Heart left ventricle (tissue), 16 donors: Measurements from ENCODE around the gene TACC3. TPM values are rescaled to one million over a fixed set of nuclear protein-coding genes. Genes with fewer than 3 reads are reported as not detected.

Experiments
- ATAC-seq, 4 donors: fragments of 200-7000 bp; cut with Tn5 transposase; one replicate each; pipeline ENCODE4 v1.9.1; 2020 to 2022; ENCODE audit warnings: moderate library complexity in 4 of 4, mild to moderate bottlenecking in 3 of 4, moderate number of reproducible peaks in 1 of 4
- DNase-seq, 5 donors: peaks; one replicate each; pipeline ENCODE4 v3.0.0-alpha.2; 2020
- H3K27ac ChIP-seq, 12 donors: fragments of 200-600 bp; sonication (generic) in 4 of 12; one replicate each; pipeline versions ENCODE4 v1.5.0 to v1.8.0; 2016 to 2022; ENCODE audit warnings: mild to moderate bottlenecking in 2 of 12
- H3K27me3 ChIP-seq, 9 donors: fragments of 200-600 bp; sonication (generic) in 2 of 9; one replicate each; pipeline versions ENCODE4 v1.5.1 to v1.8.0; 2016 to 2022; ENCODE audit warnings: mild to moderate bottlenecking in 3 of 9
- H3K36me3 ChIP-seq, 9 donors: fragments of 200-600 bp; sonication (generic) in 2 of 9; one replicate each; pipeline versions ENCODE4 v1.5.0 to v1.8.0; 2018 to 2022; ENCODE audit warnings: mild to moderate bottlenecking in 2 of 9
- H3K4me1 ChIP-seq, 12 donors: fragments of 200-600 bp; sonication (generic) in 4 of 12; one replicate each; pipeline versions ENCODE4 v1.5.0 to v1.8.0; 2016 to 2022; ENCODE audit warnings: mild to moderate bottlenecking in 3 of 12
- H3K4me3 ChIP-seq, 12 donors: fragments of 200-600 bp; sonication (generic) in 4 of 12; one replicate each; pipeline versions ENCODE4 v1.5.0 to v1.8.0; 2017 to 2022; ENCODE audit warnings: mild to moderate bottlenecking in 9 of 12, moderate library complexity in 4 of 12
- H3K9me3 ChIP-seq, 12 donors: fragments of 200-600 bp; sonication (generic) in 4 of 12; one replicate each; pipeline versions ENCODE4 v1.5.0 to v1.8.0; 2016 to 2022; ENCODE audit warnings: mild to moderate bottlenecking in 1 of 12
- CTCF ChIP-seq, 12 donors: fragments of 200-600 bp; sonication (generic) in 4 of 12; IDR thresholded peaks; one replicate each; pipeline versions ENCODE4 v1.5.0 to v1.8.0; 2018 to 2022; ENCODE audit warnings: antibody characterized with exemption in 12 of 12, mild to moderate bottlenecking in 5 of 12
- POLR2A ChIP-seq, 2 donors: fragments of 450-650 bp; IDR thresholded peaks; one replicate each; pipeline ENCODE4 v1.6.1; 2017; ENCODE audit warnings: antibody characterized with exemption in 2 of 2, mild to moderate bottlenecking in 2 of 2, moderate library complexity in 2 of 2
- WGBS, 4 donors: extraction: QIAGEN DNeasy Blood & Tissue Kit in 2 of 4; methylation state at CpG; one replicate each; pipeline versions ENCODE4 v1.1.5 to v1.1.7; 2013 to 2018; 5-methylcytosine and 5-hydroxymethylcytosine counted together
- intact Hi-C, 10 donors: fragments of 100-400 bp; cut with DNase I; formaldehyde crosslinking; loops; one replicate each; pipeline versions ENCODE4 v1.11.1 to v1.14.2; 2022
- polyA plus RNA-seq, 2 donors: library from polyadenylated mRNA; stranded (reverse); fragments of 200-250 nt; gene quantifications; one replicate each; pipeline ENCODE4 v1.2.3, GENCODE V29; 2013
- total RNA-seq, 9 donors: library from RNA; depleted of rRNA in 2 of 9; stranded (reverse); fragments of >200 nt in 2 of 9; fragmentation: NEBNext Ultra II Directional in 3 of 9; extraction: Animal tissue kit (Norgen Biotek cat#: 25700) in 3 of 9; gene quantifications; one replicate each; pipeline versions ENCODE4 v1.1.0 to v1.2.4, GENCODE V29; 2016 to 2023
- donor health status: ischemic (EF 13 %, LVEDD 7.1; RV severe dilation, severe dysfunction).
- donor health status: healthy with polysubstance abuse.
- donor health status: DM: no; HTN: yes; CAD: no.
- donor health status: DM: no; HTN: no; CAD: no.
- donor health status: ischemic (EF 25% LVEDD 6.9; RV normal size, moderate dysfunction).
- donor health status: ischemic (EF 25% LVEDD 5.7; RV mildly dilated, moderate dysfunction).
- donor health status: healthy.
- donor health status: DM: yes; HTN: yes; CAD: no.
- donor health status: ischemic (EF 35%, LVEDD 5.7; RV mildly dilated, moderate dysfunction).
- donor health status: nonischemic (EF 11% LVEDD 7.7; RV severe dilation, severe dysfunction).
- donor health status: DM: yes; HTN: yes; CAD: no.
- donor health status: PGD.
- donor health status: ischemic (EF 29% LVEDD 5.4; RV normal size, mild dysfunction).
- donor health status: nonischemic (EF 23%, LVEDD 6.1; RV moderate dilation, normal function).

The TACC3 gene
- total and polyA plus RNA-seq, 11 donors = 2.9 to 19.1 (median 6.1) TPM

GRCh38 chr4:1716065-1716945, 5.0 kb upstream of the TACC3 start:
- ATAC-seq (no peak), DNase-seq (no peak)
- Histone ChIP-seq H3K9me3 (no peaks in the 10 kb centered on the region), H3K4me1 (peaks cover 0 to 70% (median 48%) of the 10 kb centered on the region in 12 donors), H3K27ac (peak overlapping the region in 2 of 12 donors; percentile 22 to 99), H3K4me3 (no peak overlapping the region), H3K36me3 (peaks cover 0 to 30% (median 15%) of the 10 kb centered on the region in 9 donors), H3K27me3 (no peaks in the 10 kb centered on the region)
- TF ChIP-seq CTCF (IDR thresholded peaks at IDR 0.05) (no peak), POLR2A (IDR thresholded peaks at IDR 0.05) (no peak)
- intact Hi-C loops = loop anchor here in 1 of 10 donors (5.0 kb wide), 1 partner anchor 34 kb away; the partner anchor contains the start of gene FAM53A
- WGBS, 4 donors = 82 to 87% (median 85%) methylated on average over 9 to 15 of the region's 15 CpGs

- WGBS, 4 donors = 88 to 92% (median 91%) methylated on average over 15 to 32 of the region's 32 CpGs
- H3K4me3 ChIP-seq = no peak overlapping the region
- ATAC-seq (no peak), DNase-seq (no peak)
- intact Hi-C loops = loop anchor here in 1 of 10 donors (5.0 kb wide), 1 partner anchor 35 kb away; the partner anchor contains the start of gene FAM53A
- H3K27me3 ChIP-seq = no peaks in the 10 kb centered on the region
- H3K4me1 ChIP-seq = peaks cover 5 to 77% (median 56%) of the 10 kb centered on the region in 12 donors
- peaks cover 0 to 30% (median 15%) of the 10 kb centered on the region in 9 donors for H3K36me3 ChIP-seq
- no peak overlapping the region for H3K27ac ChIP-seq
- TF ChIP-seq POLR2A (IDR thresholded peaks at IDR 0.05) (no peak), CTCF (IDR thresholded peaks at IDR 0.05) (no peak)
- H3K9me3 ChIP-seq = no peaks in the 10 kb centered on the region
These were observed 3.9 kb upstream of the TACC3 start for GRCh38 chr4:1717129-1718094.

- H3K27ac ChIP-seq = peak overlapping the region in 1 of 12 donors; percentile 11
- peak overlapping the region in 1 of 12 donors; percentile 15 for H3K4me3 ChIP-seq
- no peaks in the 10 kb centered on the region for H3K9me3 ChIP-seq
- H3K4me1 ChIP-seq = peaks cover 5 to 74% (median 54%) of the 10 kb centered on the region in 12 donors
- ATAC-seq (no peak), DNase-seq (no peak)
- H3K27me3 ChIP-seq = no peaks in the 10 kb centered on the region
- WGBS, 4 donors = 69 to 80% (median 74%) methylated on average over 18 to 31 of the region's 31 CpGs
- TF ChIP-seq POLR2A (IDR thresholded peaks at IDR 0.05) (no peak), CTCF (IDR thresholded peaks at IDR 0.05) (no peak)
- peaks cover 0 to 30% (median 15%) of the 10 kb centered on the region in 9 donors for H3K36me3 ChIP-seq
- intact Hi-C loops = loop anchor here in 1 of 10 donors (5.0 kb wide), 1 partner anchor 36 kb away; the partner anchor contains the start of gene FAM53A
These were observed 3.0 kb upstream of the TACC3 start for GRCh38 chr4:1718095-1718850.
